NCI-H460 (cell line): ENCODE data around the gene TRIB2. TPM values are rescaled to one million over a fixed set of nuclear protein-coding genes. Genes with fewer than 3 reads are reported as not detected.

Experiments used
- DNase-seq: peaks from one replicate; pipeline ENCODE4 v3.0.0-alpha.2; 2016; ENCODE audit warnings: low read depth; ENCODE audit errors: extremely low read depth
- small RNA-seq, 2 experiments: library from RNA; depleted of rRNA; stranded (forward); fragments of <200 nt; gene quantifications; one replicate each; pipeline ENCODE3, GENCODE V24; 2014
- total RNA-seq: library from RNA; depleted of rRNA; stranded (reverse); fragments of >200 nt; shearing (Covaris generic); gene quantifications from 2 replicates; pipeline ENCODE4 v1.2.3, GENCODE V29; 2014

Gene TRIB2
- total RNA-seq, 1 experiment from 2014 or later, result 4.4 TPM

DNA sequence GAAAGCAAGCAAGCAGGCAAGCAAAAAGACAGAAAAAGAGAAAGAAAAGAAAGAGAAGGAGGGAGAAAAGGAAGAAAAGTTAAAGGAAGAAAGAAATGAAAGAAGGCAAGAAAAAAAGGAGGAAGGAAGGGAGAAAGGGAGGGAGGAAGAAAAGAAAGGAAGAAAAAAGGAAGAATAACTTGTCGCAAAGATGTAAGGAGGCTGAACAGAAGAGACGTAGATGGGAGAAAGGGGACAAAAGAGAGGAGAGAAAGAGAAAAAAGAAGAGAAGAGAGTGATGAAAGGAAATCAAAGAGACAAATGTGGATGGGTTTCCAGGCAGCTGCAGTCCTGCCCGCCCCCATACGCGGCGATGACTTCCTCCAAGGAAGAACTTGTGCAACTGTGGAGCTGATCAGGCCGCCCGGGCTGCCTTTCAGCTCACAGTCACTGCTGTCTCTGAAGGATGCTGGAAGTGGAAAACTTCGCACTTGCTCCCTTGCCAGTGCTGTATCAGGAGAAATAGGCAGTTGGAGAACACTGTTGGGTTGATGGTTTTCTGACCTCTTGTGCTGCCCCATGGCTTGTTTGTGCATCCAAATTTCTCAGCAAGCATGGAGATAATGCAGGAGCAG lies 52.9 kb downstream of the TRIB2 start:
- no peak for DNase-seq

DNA sequence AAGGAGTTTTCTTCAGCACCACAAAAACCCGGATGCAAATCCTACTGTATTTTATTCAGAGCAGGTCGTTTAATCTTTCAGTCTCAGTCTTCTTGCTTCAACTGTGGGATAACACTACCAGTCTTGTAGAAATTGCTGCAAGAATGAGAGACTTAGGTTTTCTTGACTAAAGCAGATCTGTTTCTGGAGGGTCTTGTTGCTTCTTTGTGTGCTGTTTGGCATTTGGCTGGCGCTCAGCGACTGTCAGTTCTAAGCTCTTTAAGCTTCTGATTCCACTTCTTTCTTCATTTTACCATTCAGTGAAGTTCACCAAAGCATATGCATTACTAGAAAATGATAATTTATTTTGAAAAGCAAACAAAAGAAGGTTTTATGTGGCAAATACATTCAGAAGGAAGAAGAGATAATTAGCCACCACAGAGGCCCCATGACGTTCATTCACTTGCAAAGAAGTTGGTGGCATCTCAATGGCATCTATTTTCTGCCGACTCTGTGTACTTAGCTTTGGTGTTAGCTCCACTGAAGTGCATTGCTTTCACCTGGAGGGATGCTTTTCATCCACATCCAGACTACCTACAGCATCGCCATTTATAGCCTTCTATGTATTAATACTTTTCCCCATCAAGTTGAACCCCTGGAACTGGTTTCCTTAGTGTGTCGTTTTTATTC lies 53.7 kb downstream of the TRIB2 start:
- DNase-seq, result no peak

DNA sequence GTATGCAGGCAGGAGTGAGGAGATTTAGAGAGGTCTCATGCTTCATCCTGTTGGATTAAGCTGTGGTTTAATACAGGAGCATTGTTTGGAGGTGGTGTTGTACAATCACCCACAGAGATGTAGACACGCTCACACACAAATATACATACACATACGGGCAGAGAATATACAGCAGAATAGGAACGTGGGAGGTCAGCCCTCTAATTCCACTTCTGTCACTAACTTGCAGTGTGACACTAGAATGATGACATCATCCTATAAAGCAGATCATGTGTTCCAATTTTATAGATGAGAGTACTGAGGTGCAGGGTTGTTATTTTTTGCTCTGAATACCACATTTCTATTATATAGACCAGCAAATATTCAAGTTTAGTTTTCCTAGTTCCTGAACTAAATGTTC lies 54.4 kb downstream of the TRIB2 start:
- DNase-seq, result no peak

DNA sequence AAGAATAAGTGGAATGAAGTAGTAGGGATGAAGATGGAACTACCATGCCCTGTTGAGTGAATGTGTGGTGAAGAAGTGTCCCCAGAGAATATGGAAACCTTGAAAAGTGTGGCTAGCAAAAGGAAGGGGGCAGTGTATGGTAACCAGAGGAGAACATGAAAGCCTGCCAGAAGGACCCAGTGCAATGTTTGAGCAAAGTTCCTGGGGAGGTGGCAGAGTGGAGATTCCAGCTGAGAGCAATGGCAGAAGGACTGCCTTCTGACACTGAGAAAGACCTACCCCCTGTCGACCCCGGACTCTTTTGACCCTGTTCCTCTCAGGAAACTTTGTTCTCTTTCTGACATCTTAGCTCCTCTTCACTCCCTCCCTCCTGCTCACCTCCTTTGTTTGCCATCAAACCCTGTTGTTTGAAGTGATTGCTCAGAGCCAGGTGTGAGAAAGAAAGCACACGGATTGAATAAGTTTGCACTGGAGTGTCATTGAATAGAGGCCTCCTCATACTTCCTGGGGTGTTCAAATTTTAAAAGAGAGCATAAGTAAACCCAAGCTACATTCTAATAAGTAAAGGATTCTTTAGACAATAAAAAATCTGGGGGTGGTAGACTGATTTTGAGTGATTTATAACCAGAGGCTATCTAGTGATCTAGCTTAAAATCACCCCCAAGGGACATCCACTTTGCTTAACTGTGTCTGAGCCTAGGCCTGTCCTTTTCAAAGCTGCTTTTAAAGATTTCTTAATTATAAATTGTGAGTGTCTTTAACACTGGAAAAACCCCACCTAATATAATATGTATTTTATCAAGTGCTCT lies 57.1 kb downstream of the TRIB2 start:
- no peak for DNase-seq

DNA sequence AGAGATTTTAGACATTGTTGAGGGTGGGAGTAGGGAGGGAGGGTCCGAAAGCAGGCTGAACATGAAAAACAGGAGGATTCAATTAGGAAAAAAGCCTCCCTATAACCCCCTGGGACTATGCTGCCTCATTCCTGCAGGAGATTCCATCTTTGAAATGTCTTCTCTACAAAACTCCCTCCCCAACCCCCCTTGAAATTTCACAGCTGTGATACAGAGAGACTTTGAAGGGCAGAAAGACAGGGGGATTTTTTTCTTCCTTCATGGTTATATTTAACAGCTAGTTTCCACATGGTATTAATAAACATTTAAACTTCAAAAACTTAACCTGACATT lies 57.6 kb downstream of the TRIB2 start:
- DNase-seq, result no peak

DNA sequence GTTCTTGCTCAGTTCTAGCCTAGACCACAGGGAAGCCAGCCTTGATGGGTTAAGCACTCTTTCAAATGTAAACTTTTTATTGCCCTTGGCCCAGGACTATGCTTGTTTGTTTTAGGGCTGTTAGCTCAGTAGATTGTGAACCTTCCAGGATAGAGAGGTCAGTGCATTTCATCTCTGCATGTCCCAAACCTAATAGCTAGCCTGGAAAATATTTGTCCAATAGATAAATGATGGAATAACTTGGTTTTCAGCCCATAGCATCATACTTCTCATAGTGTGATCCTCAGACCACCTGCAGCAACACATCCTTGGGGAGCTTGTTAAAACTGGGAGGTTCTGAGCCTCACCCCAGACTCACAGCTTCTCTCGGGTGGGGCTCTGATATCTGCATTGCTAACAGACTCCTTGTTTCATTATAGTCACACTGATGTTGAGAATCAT lies 59.8 kb downstream of the TRIB2 start:
- DNase-seq, result no peak

DNA sequence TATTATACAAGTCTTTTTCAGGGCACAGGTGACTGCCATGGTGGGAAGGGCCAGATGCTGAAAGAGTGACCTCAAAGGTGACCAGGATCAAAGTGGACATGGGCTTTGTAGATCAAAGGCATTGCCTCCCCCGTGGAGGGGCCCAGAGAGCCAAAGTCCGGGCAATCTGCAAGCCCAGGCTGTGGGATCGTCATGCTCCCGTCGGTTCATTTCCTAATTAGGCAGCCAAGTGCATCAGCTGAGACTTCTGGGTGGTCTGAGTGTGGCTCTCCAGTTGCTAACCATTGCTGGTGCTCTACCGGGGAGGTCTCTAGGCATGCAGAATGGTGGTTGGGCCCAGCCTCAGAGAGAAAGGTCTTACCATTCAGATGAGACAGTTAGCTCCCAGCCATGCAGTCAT lies 61.6 kb downstream of the TRIB2 start:
- no peak for DNase-seq

DNA sequence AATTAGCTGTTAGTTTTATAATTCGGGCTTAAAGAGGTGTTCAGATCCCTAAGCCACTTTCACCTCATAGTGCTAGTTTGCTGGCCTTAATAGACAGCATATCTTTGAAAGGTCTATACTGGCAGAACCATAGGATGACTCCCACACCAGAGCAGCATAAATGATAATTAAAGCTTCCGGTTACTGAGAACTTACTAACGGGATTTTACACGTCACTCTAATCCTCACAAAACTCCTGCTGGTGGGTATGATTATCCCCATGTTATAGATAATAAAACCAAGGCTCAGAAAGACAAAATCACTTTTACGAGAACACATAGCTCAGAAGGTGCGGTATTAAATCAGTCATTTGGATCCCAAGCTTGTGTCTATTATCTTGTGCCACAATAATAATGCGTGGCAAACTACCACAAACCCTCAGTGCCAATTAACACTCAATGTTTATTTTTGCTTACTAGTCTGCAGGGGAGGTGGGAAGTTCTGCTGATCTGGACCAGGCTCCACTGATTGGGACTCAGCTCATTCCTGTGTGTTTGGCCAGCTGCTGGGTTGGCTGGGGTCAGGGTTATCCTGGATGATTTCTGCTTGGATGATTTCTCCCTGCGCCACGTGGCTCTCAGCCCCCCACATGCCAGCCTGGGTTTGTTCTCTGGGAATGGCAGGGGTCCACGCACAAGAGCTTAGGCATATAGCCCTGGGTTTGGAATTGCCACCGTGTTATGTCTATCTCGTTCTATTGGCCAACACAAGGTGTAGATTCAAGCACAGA lies 62.3 kb downstream of the TRIB2 start:
- DNase-seq, result no peak

DNA sequence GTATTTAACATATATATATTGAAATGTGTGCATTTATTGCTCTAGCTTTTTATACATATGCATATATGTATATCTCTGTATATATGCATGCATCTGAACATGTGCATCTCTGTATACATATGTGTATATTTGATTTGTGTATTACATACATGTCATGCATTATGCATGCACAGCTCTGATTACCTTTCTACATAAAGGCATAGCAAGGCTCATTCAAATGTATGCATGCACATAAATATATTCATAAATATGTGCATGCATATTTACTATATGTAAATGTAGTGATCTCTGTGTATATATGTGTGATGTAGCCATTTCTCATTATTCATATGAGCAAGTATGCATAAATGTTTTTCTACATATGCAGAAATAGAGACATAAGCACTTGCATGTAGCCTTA lies 64.6 kb downstream of the TRIB2 start:
- no peak for DNase-seq

DNA sequence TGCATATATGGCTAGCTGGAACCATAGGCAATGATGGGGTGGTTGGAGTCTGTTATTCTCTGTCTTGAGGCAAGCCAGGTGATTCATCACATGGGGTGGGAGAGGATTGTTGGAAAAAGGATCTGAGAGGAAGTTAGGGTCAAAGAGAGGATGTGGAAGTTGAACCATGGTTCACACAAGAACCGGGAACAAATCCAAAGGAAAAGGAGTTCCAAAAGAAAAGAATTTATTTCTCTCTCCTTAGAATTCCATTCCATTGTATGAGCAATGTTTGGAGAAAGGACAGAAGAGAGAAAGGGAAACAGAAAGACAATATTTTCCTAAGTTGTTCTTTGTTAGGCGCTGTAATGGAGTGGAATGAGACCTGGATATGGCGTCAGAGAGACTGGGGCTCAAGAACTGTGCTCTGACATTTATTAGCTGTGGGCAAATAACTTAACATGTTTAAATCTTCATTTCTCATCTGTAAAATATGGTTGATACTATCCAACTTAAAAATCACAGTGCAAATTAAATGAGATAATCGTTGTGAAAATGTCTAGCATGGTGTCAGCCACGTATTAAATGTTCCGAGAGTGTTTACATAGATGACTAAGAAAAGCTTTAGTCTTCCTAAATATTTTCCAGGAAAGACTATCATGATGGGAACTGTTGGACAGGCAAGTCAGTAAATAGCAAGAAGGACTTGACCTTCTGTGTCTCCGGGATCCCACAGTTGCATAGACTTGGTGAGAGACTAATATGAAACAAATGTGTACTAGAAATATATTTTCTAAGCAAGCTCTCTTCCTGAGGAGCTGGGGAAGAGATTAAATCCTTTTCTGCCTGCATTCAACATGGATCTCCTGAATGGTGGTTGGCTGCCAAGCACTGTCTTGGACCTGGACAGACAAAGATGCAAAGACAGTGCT lies 71.4 kb downstream of the TRIB2 start:
- DNase-seq, result no peak

DNA sequence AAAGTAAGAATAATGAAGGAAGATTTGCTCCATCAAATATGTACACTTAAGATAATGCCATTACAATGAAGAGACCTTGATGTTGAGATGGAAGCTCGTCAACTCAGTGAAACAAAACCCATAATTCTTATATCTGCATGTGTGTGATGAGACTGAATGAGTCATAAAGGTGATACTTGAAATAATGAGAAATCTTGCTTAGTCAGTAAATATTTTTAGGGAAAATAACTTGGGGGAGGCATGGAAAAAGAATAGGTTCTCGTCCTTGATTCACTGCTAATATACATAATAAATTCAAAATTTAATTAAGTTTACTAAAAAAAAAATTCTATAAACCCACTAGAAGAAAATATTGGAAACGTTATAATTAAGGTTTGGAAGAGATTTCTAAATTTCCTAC lies 75.2 kb downstream of the TRIB2 start:
- no peak for DNase-seq

Small RNAs within 50 kb of the gene (small RNA-seq; reads per million reads assigned to genes)
- gene MIR3125, result 0 reads per million in 2 experiments
